HepG2 (cell line): Measurements from ENCODE around the gene ATP6V0A1. TPM values are rescaled to one million over a fixed set of nuclear protein-coding genes. Genes with fewer than 3 reads are reported as not detected.

Source experiments
- CEBPG ChIP-seq: IDR thresholded peaks from 2 replicates; pipeline ENCODE4 v1.6.1; 2016
- HMG20B ChIP-seq: conservative IDR thresholded peaks from 2 replicates; pipeline ENCODE4 v1.6.1; 2016; ENCODE audit warnings: missing genetic modification reagents, missing compliant biosample characterization
- HOXD1 ChIP-seq: sonication (generic); formaldehyde crosslinking; IDR thresholded peaks from 2 replicates; pipeline ENCODE4 v1.5.0; 2020; ENCODE audit warnings: missing genetic modification reagents
- JARID2 ChIP-seq: sonication (generic); formaldehyde crosslinking; IDR thresholded peaks from 2 replicates; pipeline ENCODE4 v1.8.1; 2023; ENCODE audit warnings: missing genetic modification reagents, inconsistent platforms; ENCODE audit not compliant: insufficient replicate concordance
- KLF11 ChIP-seq: IDR thresholded peaks from 2 replicates; pipeline ENCODE4 v1.6.1; 2016; ENCODE audit warnings: missing compliant biosample characterization
- SMAD3 ChIP-seq: sonication (generic); formaldehyde crosslinking; IDR thresholded peaks from 2 replicates; pipeline ENCODE4 v1.4.0; 2020; ENCODE audit warnings: missing genetic modification reagents
- SMC3 ChIP-seq: IDR thresholded peaks from 2 replicates; pipeline ENCODE4 v1.6.1; 2011; ENCODE audit warnings: low read length, improper control_type of control experiment
- TBX2 ChIP-seq: sonication (generic); formaldehyde crosslinking; IDR thresholded peaks from 2 replicates; pipeline ENCODE4 v1.5.0; 2020; ENCODE audit warnings: missing genetic modification reagents, mild to moderate bottlenecking, borderline replicate concordance
- ZNF235 ChIP-seq: sonication (generic); formaldehyde crosslinking; IDR thresholded peaks from 2 replicates; pipeline ENCODE4 v1.8.1; 2023; ENCODE audit warnings: mild to moderate bottlenecking, missing genetic modification reagents, borderline replicate concordance
- ZNF761 ChIP-seq: sonication (generic); formaldehyde crosslinking; conservative IDR thresholded peaks from 2 replicates; pipeline ENCODE4 v1.4.0; 2020; ENCODE audit warnings: mild to moderate bottlenecking, missing genetic modification reagents
- ZNF83 ChIP-seq: sonication (generic); formaldehyde crosslinking; IDR thresholded peaks from 2 replicates; pipeline ENCODE4 v1.4.0; 2020; ENCODE audit warnings: missing genetic modification reagents, mild to moderate bottlenecking, borderline replicate concordance
- polyA plus RNA-seq, 8 experiments: library from polyadenylated mRNA; depleted of rRNA in 3 of 8; stranded (reverse) in 7 of 8; unstranded in 1 of 8; fragments of >200 nt; fragmentation: Illumina TruSeq in 4 of 8; extraction: Trizol in 4 of 8; gene quantifications; 2 replicates each; pipeline versions ENCODE4 v1.2.1 to v1.2.3, GENCODE V29; 2011 to 2016; ENCODE audit warnings: low read depth in 4 of 8, missing spikeins in 1 of 8, mixed read lengths in 1 of 8; ENCODE audit not compliant: insufficient read depth in 1 of 8
- total RNA-seq, 5 experiments: library from RNA; depleted of rRNA; stranded (reverse); fragments of >200 nt; fragmentation: Illumina TruSeq; extraction: Trizol; gene quantifications; 2 replicates each; pipeline ENCODE4 v1.2.3, GENCODE V29; 2016; ENCODE audit warnings: low read depth in 1 of 5
- TF ChIP-seq, protein P1 (sequence below): conservative IDR thresholded peaks from 2 replicates; pipeline ENCODE4 v1.6.1; 2018; ENCODE audit warnings: missing genetic modification reagents
- TF ChIP-seq, protein P2 (sequence below): sonication (generic); IDR thresholded peaks from 2 replicates; pipeline ENCODE4 v1.6.1; 2016; ENCODE audit warnings: low read depth, borderline replicate concordance
- TF ChIP-seq, protein P3 (sequence below), 2 experiments: sonication (generic) in 1 of 2; formaldehyde crosslinking in 1 of 2; IDR thresholded peaks; 2 replicates each; pipeline versions ENCODE4 v1.4.0 to v1.6.1; 2018 to 2020; ENCODE audit warnings: missing genetic modification reagents in 2 of 2, borderline replicate concordance in 1 of 2, low read depth in 1 of 2, mild to moderate bottlenecking in 1 of 2, missing biosample characterization in 1 of 2
- TF ChIP-seq, protein P4 (sequence below): sonication (generic); formaldehyde crosslinking; IDR thresholded peaks from 2 replicates; pipeline ENCODE4 v1.4.0; 2020; ENCODE audit warnings: missing genetic modification reagents, borderline replicate concordance
- TF ChIP-seq, protein P5 (sequence below): sonication (generic); formaldehyde crosslinking; IDR thresholded peaks from 2 replicates; pipeline ENCODE4 v1.4.0; 2020; ENCODE audit warnings: missing genetic modification reagents, mild to moderate bottlenecking, borderline replicate concordance

The ATP6V0A1 gene
- total and polyA plus RNA-seq, 2 of the 13 experiments (the other 11 are each of a cell fraction or from before 2014, with no cell fraction given), result 27.9 to 54.1 TPM

DNA sequence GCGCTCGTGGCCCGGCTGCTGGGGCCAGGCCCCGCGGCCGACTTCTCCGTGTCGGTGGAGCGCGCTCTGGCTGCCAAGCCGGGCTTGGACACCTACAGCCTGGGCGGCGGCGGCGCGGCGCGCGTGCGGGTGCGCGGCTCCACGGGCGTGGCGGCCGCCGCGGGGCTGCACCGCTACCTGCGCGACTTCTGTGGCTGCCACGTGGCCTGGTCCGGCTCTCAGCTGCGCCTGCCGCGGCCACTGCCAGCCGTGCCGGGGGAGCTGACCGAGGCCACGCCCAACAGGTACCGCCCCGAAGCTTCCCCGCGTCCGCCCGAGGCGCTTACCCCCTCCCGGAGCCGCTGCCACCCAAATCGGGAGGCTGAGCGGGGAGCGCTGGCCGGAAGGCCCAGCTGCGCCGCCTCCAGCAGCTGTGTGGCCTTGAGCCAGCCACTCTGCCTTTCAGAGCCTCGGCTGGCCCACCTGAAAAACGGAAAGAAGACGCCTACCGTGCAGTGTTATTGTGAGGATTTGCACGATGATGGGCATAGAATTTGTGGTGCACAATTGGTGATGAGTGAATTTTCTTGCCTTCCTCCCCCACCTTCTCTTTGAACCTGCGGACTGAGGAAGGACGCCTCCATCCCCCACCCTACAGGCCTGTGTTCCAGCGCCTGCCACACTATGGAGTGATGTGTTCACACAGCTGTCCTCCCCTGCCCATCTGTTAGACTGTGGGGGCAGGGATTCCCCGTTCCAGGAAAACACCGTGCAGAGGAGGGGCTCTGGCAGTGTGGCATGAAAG, 77.9 kb downstream of the ATP6V0A1 start (continued):
- TF ChIP-seq, protein P1, sequence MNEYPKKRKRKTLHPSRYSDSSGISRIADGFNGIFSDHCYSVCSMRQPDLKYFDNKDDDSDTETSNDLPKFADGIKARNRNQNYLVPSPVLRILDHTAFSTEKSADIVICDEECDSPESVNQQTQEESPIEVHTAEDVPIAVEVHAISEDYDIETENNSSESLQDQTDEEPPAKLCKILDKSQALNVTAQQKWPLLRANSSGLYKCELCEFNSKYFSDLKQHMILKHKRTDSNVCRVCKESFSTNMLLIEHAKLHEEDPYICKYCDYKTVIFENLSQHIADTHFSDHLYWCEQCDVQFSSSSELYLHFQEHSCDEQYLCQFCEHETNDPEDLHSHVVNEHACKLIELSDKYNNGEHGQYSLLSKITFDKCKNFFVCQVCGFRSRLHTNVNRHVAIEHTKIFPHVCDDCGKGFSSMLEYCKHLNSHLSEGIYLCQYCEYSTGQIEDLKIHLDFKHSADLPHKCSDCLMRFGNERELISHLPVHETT (CRISPR knock-in tag), result peak; percentile 82
- TF ChIP-seq, protein P2, sequence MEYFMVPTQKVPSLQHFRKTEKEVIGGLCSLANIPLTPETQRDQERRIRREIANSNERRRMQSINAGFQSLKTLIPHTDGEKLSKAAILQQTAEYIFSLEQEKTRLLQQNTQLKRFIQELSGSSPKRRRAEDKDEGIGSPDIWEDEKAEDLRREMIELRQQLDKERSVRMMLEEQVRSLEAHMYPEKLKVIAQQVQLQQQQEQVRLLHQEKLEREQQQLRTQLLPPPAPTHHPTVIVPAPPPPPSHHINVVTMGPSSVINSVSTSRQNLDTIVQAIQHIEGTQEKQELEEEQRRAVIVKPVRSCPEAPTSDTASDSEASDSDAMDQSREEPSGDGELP, result peak; percentile 93
- no peak for TF ChIP-seq ZNF235 (CRISPR knock-in tag)
- peak; percentile 66; the same call in 1 of the 2 replicates for TF ChIP-seq ZNF761 (CRISPR knock-in tag)
- TF ChIP-seq, protein P3, sequence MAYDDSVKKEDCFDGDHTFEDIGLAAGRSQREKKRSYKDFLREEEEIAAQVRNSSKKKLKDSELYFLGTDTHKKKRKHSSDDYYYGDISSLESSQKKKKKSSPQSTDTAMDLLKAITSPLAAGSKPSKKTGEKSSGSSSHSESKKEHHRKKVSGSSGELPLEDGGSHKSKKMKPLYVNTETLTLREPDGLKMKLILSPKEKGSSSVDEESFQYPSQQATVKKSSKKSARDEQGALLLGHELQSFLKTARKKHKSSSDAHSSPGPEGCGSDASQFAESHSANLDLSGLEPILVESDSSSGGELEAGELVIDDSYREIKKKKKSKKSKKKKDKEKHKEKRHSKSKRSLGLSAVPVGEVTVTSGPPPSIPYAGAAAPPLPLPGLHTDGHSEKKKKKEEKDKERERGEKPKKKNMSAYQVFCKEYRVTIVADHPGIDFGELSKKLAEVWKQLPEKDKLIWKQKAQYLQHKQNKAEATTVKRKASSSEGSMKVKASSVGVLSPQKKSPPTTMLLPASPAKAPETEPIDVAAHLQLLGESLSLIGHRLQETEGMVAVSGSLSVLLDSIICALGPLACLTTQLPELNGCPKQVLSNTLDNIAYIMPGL (CRISPR knock-in tag; IDR thresholded peaks at IDR 0.05; ENCODE audit: borderline replicate concordance in 1 of 2, low read depth in 1 of 2), result peak; percentile 75 to 76; a peak in 2 of 4 replicates
- peak; percentile 48; the same call in 1 of the 2 replicates for TF ChIP-seq KLF11 (CRISPR knock-in tag)
- TF ChIP-seq ZNF83, result no peak
- no peak for TF ChIP-seq SMC3
- TF ChIP-seq HMG20B (CRISPR knock-in tag), result peak; percentile 64
- peak; percentile 64; the same call in 1 of the 2 replicates for TF ChIP-seq SMAD3 (CRISPR knock-in tag)
- TF ChIP-seq CEBPG, result 0 out of 2 replicates have a peak, but pooled peaks have one; percentile 36
- TF ChIP-seq, protein P4, sequence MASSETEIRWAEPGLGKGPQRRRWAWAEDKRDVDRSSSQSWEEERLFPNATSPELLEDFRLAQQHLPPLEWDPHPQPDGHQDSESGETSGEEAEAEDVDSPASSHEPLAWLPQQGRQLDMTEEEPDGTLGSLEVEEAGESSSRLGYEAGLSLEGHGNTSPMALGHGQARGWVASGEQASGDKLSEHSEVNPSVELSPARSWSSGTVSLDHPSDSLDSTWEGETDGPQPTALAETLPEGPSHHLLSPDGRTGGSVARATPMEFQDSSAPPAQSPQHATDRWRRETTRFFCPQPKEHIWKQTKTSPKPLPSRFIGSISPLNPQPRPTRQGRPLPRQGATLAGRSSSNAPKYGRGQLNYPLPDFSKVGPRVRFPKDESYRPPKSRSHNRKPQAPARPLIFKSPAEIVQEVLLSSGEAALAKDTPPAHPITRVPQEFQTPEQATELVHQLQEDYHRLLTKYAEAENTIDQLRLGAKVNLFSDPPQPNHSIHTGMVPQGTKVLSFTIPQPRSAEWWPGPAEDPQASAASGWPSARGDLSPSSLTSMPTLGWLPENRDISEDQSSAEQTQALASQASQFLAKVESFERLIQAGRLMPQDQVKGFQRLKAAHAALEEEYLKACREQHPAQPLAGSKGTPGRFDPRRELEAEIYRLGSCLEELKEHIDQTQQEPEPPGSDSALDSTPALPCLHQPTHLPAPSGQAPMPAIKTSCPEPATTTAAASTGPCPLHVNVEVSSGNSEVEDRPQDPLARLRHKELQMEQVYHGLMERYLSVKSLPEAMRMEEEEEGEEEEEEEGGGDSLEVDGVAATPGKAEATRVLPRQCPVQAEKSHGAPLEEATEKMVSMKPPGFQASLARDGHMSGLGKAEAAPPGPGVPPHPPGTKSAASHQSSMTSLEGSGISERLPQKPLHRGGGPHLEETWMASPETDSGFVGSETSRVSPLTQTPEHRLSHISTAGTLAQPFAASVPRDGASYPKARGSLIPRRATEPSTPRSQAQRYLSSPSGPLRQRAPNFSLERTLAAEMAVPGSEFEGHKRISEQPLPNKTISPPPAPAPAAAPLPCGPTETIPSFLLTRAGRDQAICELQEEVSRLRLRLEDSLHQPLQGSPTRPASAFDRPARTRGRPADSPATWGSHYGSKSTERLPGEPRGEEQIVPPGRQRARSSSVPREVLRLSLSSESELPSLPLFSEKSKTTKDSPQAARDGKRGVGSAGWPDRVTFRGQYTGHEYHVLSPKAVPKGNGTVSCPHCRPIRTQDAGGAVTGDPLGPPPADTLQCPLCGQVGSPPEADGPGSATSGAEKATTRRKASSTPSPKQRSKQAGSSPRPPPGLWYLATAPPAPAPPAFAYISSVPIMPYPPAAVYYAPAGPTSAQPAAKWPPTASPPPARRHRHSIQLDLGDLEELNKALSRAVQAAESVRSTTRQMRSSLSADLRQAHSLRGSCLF, result no peak
- TF ChIP-seq TBX2 (CRISPR knock-in tag), result peak; percentile 35; the same call in 1 of the 2 replicates
- TF ChIP-seq, protein P5, sequence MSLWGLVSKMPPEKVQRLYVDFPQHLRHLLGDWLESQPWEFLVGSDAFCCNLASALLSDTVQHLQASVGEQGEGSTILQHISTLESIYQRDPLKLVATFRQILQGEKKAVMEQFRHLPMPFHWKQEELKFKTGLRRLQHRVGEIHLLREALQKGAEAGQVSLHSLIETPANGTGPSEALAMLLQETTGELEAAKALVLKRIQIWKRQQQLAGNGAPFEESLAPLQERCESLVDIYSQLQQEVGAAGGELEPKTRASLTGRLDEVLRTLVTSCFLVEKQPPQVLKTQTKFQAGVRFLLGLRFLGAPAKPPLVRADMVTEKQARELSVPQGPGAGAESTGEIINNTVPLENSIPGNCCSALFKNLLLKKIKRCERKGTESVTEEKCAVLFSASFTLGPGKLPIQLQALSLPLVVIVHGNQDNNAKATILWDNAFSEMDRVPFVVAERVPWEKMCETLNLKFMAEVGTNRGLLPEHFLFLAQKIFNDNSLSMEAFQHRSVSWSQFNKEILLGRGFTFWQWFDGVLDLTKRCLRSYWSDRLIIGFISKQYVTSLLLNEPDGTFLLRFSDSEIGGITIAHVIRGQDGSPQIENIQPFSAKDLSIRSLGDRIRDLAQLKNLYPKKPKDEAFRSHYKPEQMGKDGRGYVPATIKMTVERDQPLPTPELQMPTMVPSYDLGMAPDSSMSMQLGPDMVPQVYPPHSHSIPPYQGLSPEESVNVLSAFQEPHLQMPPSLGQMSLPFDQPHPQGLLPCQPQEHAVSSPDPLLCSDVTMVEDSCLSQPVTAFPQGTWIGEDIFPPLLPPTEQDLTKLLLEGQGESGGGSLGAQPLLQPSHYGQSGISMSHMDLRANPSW (CRISPR knock-in tag), result no peak
- TF ChIP-seq JARID2 (CRISPR knock-in tag), result no peak
- TF ChIP-seq HOXD1 (CRISPR knock-in tag), result peak; percentile 37; the same call in 1 of the 2 replicates
